T-helper 17 cell (primary cell): ENCODE data around the gene ENTPD5. TPM values are rescaled to one million over a fixed set of nuclear protein-coding genes. Genes with fewer than 3 reads are reported as not detected.
"Not testable (repeated sequence)": the region's sequence is repeated elsewhere in the genome, so short reads cannot be mapped to it uniquely, and the experiment has no call there.

ENCODE experiments used
- ATAC-seq: fragments of 150-1000 bp; cut with Tn5 transposase; 2 replicates; pipeline ENCODE4 v1.10.0; 2021; ENCODE audit warnings: mild to moderate bottlenecking, moderate library complexity
- DNase-seq, 3 donors: peaks; one replicate each; pipeline versions ENCODE4 v3.0.0 to v3.0.0-alpha.2; 2020 to 2021
- H3K9me3 ChIP-seq: one replicate; pipeline ENCODE4 v1.7.0; 2013; ENCODE audit warnings: low read length, mild to moderate bottlenecking; ENCODE audit not compliant: control insufficient read depth, poor library complexity, severe bottlenecking
- H3K27ac Mint-ChIP-seq: one replicate; pipeline ENCODE4 v1.8.0; 2022; ENCODE audit warnings: mild to moderate bottlenecking, moderate library complexity, mixed read lengths
- H3K27me3 Mint-ChIP-seq: one replicate; pipeline ENCODE4 v1.8.0; 2022; ENCODE audit warnings: mixed read lengths
- H3K36me3 Mint-ChIP-seq: one replicate; pipeline ENCODE4 v1.8.0; 2022; ENCODE audit warnings: low read depth, mixed read lengths
- H3K4me1 Mint-ChIP-seq: one replicate; pipeline ENCODE4 v1.8.0; 2022; ENCODE audit warnings: mild to moderate bottlenecking, mixed read lengths
- H3K4me3 Mint-ChIP-seq: one replicate; pipeline ENCODE4 v1.8.0; 2022; ENCODE audit warnings: mild to moderate bottlenecking, moderate library complexity, mixed read lengths
- total RNA-seq, 4 donors: library from RNA in 2 of 4; stranded (reverse) in 2 of 4; gene quantifications; one replicate each; pipeline ENCODE4 v1.2.3 and lab custom pipeline; 2022 to 2026

Gene ENTPD5
- total RNA-seq, 2 donors from 2014 or later = 8.3 to 8.9 TPM

GRCh38 chr14:73949752-73950734 lies 69.0 kb downstream of the ENTPD5 start, which contains the start of the genes COQ6 and FAM161B:
COQ6 (plus strand) TSS chr14:73950302; CDS start chr14:73950333, 31 bp downstream.
FAM161B (minus strand) TSS chr14:73950094; CDS start chr14:73950026, 68 bp downstream.
- Mint-ChIP-seq H3K27ac (peak within 1 kb of the TSS; percentile 95), H3K4me3 (peak within 1 kb of the TSS; percentile 99), H3K4me1 (peaks cover 15% of the 10 kb centered on the region), H3K36me3 (peaks cover 4% of the 10 kb centered on the region), H3K27me3 (no peaks in the 10 kb centered on the region)
- no peaks in the 10 kb centered on the region for H3K9me3 ChIP-seq
- DNase-seq = peak; percentile 84 to 88 (median 85)
- ATAC-seq = peak; percentile 95

DNA sequence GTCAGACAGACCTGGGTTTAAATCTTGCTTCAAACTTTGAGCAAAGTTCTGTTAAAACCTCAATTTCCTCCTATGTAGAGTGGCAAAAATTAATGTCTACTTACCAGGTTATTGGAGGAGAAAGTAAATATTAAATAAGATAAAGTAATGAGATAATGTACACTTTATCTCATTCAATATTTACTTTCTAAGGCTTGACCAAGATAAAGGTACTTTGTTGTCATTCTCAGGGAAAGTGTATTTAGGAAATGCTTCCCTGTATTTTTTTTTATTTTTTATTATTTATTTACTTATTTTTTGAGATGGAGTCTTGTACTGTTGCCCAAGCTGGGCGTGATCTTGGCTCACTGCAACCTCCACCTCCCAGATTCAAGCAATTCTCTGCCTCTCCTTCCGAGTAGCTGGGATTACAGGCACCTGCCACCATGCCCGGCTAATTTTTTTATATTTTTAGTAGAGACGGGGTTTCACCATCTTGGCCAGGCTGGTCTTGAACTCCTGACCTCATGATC lies 73.9 kb downstream of the ENTPD5 start:
- H3K9me3 ChIP-seq = no peaks in the 10 kb centered on the region
- peaks cover 8% of the 10 kb centered on the region for H3K36me3 Mint-ChIP-seq

DNA sequence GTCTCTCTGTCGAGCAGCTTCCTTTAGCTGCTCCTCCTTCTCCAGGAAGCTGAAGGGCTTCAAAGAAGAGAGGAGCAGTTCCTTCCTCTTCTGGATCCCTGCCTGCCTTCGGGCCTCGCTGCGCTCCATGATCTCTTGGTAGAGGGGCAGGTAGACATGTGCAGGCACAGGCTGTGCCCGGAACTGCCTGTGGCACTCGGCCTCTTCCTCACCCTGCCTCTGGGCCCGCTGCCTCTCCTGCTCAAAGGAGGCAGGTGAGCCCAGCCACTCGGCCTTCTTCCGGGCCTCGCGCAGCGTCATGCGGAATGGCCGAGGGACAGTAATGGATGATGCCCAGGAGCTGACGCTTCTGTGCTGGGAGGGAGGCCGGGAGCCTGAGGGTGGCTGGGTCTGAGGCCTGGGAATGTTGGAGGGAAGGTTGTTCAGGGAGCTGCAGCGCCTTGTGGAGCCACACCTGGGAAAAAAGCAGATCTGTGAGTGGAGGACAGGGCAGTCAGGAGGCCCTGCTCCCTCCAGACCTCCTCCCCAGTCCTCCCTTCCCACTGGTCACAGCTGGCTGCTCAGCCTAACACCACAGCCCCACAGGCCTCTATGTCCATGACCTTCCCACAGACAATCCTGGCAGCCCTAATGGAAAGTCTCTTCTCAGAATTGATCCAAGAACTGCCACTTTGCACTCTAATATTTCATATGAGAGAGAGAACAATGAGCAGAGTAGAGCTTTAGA lies 74.5 kb downstream of the ENTPD5 start:
- no peak for ATAC-seq
- Mint-ChIP-seq H3K36me3 (peaks cover 8% of the 10 kb centered on the region), H3K27ac (no peak overlapping the region), H3K4me3 (no peak overlapping the region), H3K4me1 (peaks cover 10% of the 10 kb centered on the region), H3K27me3 (no peaks in the 10 kb centered on the region)
- DNase-seq = no peak
- no peaks in the 10 kb centered on the region for H3K9me3 ChIP-seq

More for the DNA sequence above, 73.9 kb downstream of the ENTPD5 start:
- no peak for ATAC-seq
- no peak overlapping the region for H3K4me3 Mint-ChIP-seq
- no peak for DNase-seq
- H3K27me3 Mint-ChIP-seq = no peaks in the 10 kb centered on the region
- H3K27ac Mint-ChIP-seq = no peak overlapping the region
- H3K4me1 Mint-ChIP-seq = peaks cover 12% of the 10 kb centered on the region

DNA sequence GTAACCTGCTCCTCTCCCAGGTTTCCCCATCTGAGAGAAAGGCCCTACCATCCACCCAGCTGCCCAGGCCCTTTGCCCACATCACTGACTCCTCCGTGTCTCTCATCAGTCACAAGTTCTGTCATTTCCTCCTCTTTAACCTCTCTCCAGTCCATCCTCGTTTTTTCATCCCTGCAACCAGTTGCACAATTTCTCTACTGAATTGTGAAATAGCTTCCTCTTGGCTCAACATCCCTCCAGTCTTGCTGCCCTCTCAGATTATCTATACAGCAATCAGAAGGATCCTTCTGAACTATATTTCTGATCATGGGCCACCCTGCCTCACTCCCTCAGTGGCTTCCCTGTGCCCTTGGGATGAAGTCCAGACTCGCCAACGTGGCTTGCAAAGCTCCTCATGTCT lies 76.0 kb downstream of the ENTPD5 start:
- DNase-seq (no peak), ATAC-seq (no peak)
- Mint-ChIP-seq H3K4me3 (peak overlapping the region; percentile 31), H3K27me3 (no peaks in the 10 kb centered on the region), H3K36me3 (peaks cover 8% of the 10 kb centered on the region), H3K4me1 (peaks cover 7% of the 10 kb centered on the region), H3K27ac (peak overlapping the region; percentile 80)
- no peaks in the 10 kb centered on the region for H3K9me3 ChIP-seq

DNA sequence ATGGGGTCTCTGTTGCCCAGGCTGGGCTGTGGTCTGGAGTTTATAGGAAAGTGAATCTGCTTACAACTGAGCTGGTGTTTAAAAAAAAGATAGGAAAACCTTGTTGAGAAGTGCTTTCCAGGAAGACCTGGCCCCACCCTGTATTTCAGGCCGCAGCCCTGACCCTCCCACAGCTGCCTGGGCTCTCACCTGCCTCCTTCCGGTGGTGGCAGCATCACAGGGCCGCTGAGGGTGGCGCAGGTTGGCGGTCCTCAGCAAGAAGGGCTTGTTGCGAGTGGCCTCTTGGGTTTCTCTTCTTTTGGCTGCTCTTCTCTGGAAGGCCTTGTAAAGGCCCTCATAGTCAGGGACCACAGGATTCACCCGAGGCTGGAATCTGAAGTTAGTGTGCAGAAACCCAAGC lies 76.9 kb downstream of the ENTPD5 start:
- no peak overlapping the region for H3K27ac Mint-ChIP-seq
- H3K9me3 ChIP-seq = no peaks in the 10 kb centered on the region
- peaks cover 8% of the 10 kb centered on the region for H3K36me3 Mint-ChIP-seq
- no peaks in the 10 kb centered on the region for H3K27me3 Mint-ChIP-seq
- H3K4me3 Mint-ChIP-seq = no peak overlapping the region
- DNase-seq (no peak), ATAC-seq (no peak)
- H3K4me1 Mint-ChIP-seq = peaks cover 6% of the 10 kb centered on the region

DNA sequence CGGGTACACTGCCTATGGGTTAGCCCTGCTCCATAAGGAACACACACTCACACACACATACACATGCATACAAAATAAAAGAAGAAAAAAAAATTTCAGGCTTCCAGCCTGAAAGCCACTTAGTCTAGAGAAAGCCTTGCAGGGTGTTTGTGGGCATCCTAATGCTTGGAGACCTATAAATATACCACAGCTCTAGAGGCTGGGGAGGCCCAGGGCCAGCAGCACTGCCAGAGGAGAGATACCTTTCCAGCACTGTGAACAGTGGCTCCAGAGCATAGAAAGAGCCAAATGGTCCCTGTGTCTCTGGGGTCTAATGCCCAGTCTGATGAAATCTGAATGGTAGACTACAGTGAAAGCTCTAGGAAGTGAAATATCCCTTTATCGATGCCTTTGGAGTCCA lies 82.1 kb downstream of the ENTPD5 start:
- H3K9me3 ChIP-seq = no peaks in the 10 kb centered on the region
- Mint-ChIP-seq H3K4me3 (no peak overlapping the region), H3K27me3 (no peaks in the 10 kb centered on the region), H3K4me1 (peaks cover 7% of the 10 kb centered on the region), H3K36me3 (peaks cover 7% of the 10 kb centered on the region), H3K27ac (peak overlapping the region; percentile 60)
- ATAC-seq = no peak
- DNase-seq = no peak

GRCh38 chr14:73936548-73936947 lies 82.5 kb downstream of the ENTPD5 start:
- Mint-ChIP-seq H3K36me3 (peaks cover 7% of the 10 kb centered on the region), H3K27ac (peak overlapping the region; percentile 54), H3K4me1 (peaks cover 7% of the 10 kb centered on the region), H3K4me3 (no peak overlapping the region), H3K27me3 (no peaks in the 10 kb centered on the region)
- DNase-seq (no peak), ATAC-seq (no peak)
- H3K9me3 ChIP-seq = no peaks in the 10 kb centered on the region

GRCh38 chr14:73935666-73936065 lies 83.4 kb downstream of the ENTPD5 start:
- Mint-ChIP-seq H3K4me1 (peaks cover 7% of the 10 kb centered on the region), H3K36me3 (peaks cover 7% of the 10 kb centered on the region), H3K27me3 (no peaks in the 10 kb centered on the region), H3K4me3 (no peak overlapping the region), H3K27ac (peak overlapping the region; percentile 75)
- DNase-seq = no peak
- no peaks in the 10 kb centered on the region for H3K9me3 ChIP-seq
- no peak for ATAC-seq

DNA sequence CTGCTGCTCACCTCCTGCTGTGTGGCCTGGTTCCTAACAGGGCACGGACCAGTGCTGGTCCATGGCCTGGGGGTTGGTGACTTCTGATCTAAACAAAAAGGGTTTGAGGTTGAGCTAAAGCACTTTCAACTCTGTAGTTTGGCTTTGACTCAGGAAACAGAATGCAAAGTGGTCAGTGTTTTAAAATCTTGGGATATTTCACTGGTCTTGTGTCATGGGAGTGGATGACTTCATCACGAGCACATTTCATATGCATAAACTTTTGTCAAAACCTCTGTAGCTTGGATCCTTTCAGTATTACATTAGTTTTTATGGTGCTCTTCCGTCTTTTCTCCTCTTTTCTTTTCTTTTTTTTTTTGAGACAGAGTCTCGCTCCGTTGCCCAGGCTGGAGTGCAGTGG lies 94.8 kb downstream of the ENTPD5 start:
- no peaks in the 10 kb centered on the region for H3K27me3 Mint-ChIP-seq
- H3K27ac Mint-ChIP-seq = peak overlapping the region; percentile 72
- peaks cover 14% of the 10 kb centered on the region for H3K36me3 Mint-ChIP-seq
- no peak overlapping the region for H3K4me3 Mint-ChIP-seq
- no peaks in the 10 kb centered on the region for H3K9me3 ChIP-seq
- ATAC-seq (no peak), DNase-seq (no peak)
- peaks cover 7% of the 10 kb centered on the region for H3K4me1 Mint-ChIP-seq

DNA sequence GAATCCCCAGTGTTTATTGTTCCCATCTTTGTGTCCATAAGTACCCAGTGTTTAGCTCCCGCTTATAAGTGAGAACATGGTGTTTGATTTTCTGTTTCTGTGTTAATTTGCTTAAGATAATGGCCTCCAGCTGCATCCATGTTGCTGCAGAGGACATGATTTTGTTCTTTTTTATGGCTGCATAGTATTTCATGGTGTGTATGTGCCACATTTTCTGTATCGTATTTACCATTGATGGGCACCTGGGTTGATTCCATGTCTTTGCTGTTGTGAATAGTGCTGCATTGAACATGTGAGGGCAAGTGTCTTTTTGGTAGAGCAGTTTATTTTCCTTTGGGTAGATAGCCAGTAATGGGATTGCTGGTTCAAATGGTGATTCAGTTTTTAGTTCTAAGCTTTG lies 99.6 kb downstream of the ENTPD5 start:
- ATAC-seq, H3K4me3 Mint-ChIP-seq, H3K9me3 ChIP-seq, DNase-seq, H3K27me3 Mint-ChIP-seq, H3K27ac Mint-ChIP-seq, H3K36me3 Mint-ChIP-seq: not testable (repeated sequence)
- H3K4me1 Mint-ChIP-seq = peaks cover 11% of the 10 kb centered on the region

DNA sequence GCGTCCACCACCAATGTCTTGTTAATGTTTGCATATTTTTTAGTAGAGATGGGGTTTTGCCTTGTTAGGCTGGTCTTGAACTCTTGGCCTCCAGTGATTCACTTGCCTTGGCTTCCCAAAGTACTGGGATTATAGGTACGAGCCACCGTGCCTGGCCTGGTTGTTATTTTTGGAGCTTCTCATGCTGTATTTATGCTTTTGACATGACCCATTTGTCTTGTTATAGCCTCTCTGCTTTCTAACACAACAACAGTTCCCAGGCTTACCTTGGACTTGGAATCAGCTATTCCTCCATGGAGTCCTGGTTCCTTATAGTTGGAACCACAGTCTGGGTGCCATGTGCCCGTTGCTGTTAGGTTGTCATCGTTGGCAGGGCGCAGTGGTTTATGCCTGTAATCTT lies 102.8 kb downstream of the ENTPD5 start:
- H3K4me3 Mint-ChIP-seq = no peak overlapping the region

GRCh38 chr14:73913256-73913655 lies 105.8 kb downstream of the ENTPD5 start:
- peaks cover 15% of the 10 kb centered on the region for H3K4me1 Mint-ChIP-seq
- H3K4me3 Mint-ChIP-seq = no peak overlapping the region
- peaks cover 17% of the 10 kb centered on the region for H3K36me3 Mint-ChIP-seq
- H3K27ac Mint-ChIP-seq = no peak overlapping the region
- no peaks in the 10 kb centered on the region for H3K27me3 Mint-ChIP-seq
- ATAC-seq = no peak
- H3K9me3 ChIP-seq = peaks cover 2% of the 10 kb centered on the region
- DNase-seq = no peak

More for the DNA sequence above, 102.8 kb downstream of the ENTPD5 start:
- H3K9me3 ChIP-seq = peaks cover 2% of the 10 kb centered on the region
- ATAC-seq (no peak), DNase-seq (no peak)
- H3K4me1 Mint-ChIP-seq = peaks cover 11% of the 10 kb centered on the region
- no peak overlapping the region for H3K27ac Mint-ChIP-seq
- peaks cover 6% of the 10 kb centered on the region for H3K36me3 Mint-ChIP-seq
- H3K27me3 Mint-ChIP-seq = no peaks in the 10 kb centered on the region

DNA sequence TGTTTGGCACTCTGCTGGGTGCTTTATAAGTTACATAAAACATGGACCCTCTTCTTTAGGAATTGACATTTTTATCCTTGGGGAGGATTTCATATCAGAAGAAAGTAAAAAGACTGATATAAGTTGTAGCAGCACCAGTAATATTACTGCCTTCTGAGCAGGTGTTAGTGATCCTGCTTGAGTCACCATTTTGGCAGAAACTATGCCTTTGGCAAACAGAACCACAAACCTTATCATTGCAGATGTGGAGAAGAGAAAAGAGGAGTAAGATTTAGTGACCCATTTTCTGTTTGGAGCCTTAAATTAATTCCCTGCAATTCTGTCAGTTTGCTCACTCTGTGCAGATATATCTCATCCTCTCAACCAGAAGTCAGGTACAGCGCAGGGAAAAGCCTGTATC lies 109.4 kb downstream of the ENTPD5 start:
- ATAC-seq (no peak), DNase-seq (no peak)
- Mint-ChIP-seq H3K27me3 (no peaks in the 10 kb centered on the region), H3K27ac (peak overlapping the region; percentile 8), H3K4me1 (peaks cover 6% of the 10 kb centered on the region), H3K4me3 (no peak overlapping the region), H3K36me3 (peaks cover 22% of the 10 kb centered on the region)
- H3K9me3 ChIP-seq = peaks cover 2% of the 10 kb centered on the region
